H9 (cell line): Measurements from ENCODE around the gene IRF2. TPM values are rescaled to one million over a fixed set of nuclear protein-coding genes. Genes with fewer than 3 reads are reported as not detected.
"Not testable (repeated sequence)": the region's sequence is repeated elsewhere in the genome, so short reads cannot be mapped to it uniquely, and the experiment has no call there.

Source experiments
- DNase-seq: peaks from one replicate; pipeline ENCODE4 v3.0.0-alpha.2; 2017
- H2AFZ ChIP-seq: one replicate; pipeline ENCODE4 v1.6.1; 2013; ENCODE audit warnings: mild to moderate bottlenecking, low read length, control low read depth, moderate library complexity
- H2AK5ac ChIP-seq: 2 replicates; pipeline ENCODE4 v1.6.1; 2013; ENCODE audit warnings: low read length, control low read depth, mixed read lengths; ENCODE audit not compliant: insufficient read length
- H2BK120ac ChIP-seq: one replicate; pipeline ENCODE4 v1.6.1; 2013; ENCODE audit warnings: low read depth, mild to moderate bottlenecking, low read length, control low read depth, inconsistent platforms; ENCODE audit not compliant: poor library complexity, severe bottlenecking
- H2BK12ac ChIP-seq: 2 replicates; pipeline ENCODE4 v1.6.1; 2013; ENCODE audit warnings: low read length, control low read depth, mixed read lengths, low read depth; ENCODE audit not compliant: insufficient read length
- H2BK15ac ChIP-seq: 2 replicates; pipeline ENCODE4 v1.6.1; 2013; ENCODE audit warnings: low read depth, low read length, control low read depth
- H2BK20ac ChIP-seq: one replicate; pipeline ENCODE4 v1.6.1; 2013; ENCODE audit warnings: low read depth, mild to moderate bottlenecking, low read length, control low read depth, inconsistent platforms; ENCODE audit not compliant: poor library complexity, severe bottlenecking
- H2BK5ac ChIP-seq: 2 replicates; pipeline ENCODE4 v1.6.1; 2013; ENCODE audit warnings: low read length, control low read depth, mixed read lengths; ENCODE audit not compliant: insufficient read length
- H3K14ac ChIP-seq: 2 replicates; pipeline ENCODE4 v1.6.1; 2013; ENCODE audit warnings: low read length, control low read depth; ENCODE audit not compliant: insufficient read depth
- H3K18ac ChIP-seq: 2 replicates; pipeline ENCODE4 v1.6.1; 2013; ENCODE audit warnings: low read depth, mild to moderate bottlenecking, mixed read lengths, low read length, control low read depth; ENCODE audit not compliant: insufficient read length
- H3K23ac ChIP-seq: 2 replicates; pipeline ENCODE4 v1.6.1; 2013; ENCODE audit warnings: low read length, control low read depth, mixed read lengths, low read depth; ENCODE audit not compliant: insufficient read length
- H3K23me2 ChIP-seq: 2 replicates; pipeline ENCODE4 v1.6.1; 2013; ENCODE audit warnings: low read depth, mild to moderate bottlenecking, mixed read lengths, low read length, control low read depth; ENCODE audit not compliant: insufficient read length, poor library complexity, severe bottlenecking
- H3K27ac ChIP-seq: 2 replicates; pipeline ENCODE4 v1.5.1; 2013; ENCODE audit warnings: low read length, control low read depth, mixed read lengths, low read depth; ENCODE audit not compliant: insufficient read length
- H3K27me3 ChIP-seq: 2 replicates; pipeline ENCODE4 v1.6.1; 2013; ENCODE audit warnings: low read length, control low read depth, inconsistent platforms; ENCODE audit not compliant: insufficient read depth
- H3K4ac ChIP-seq: 2 replicates; pipeline ENCODE4 v1.6.1; 2013; ENCODE audit warnings: low read depth, mild to moderate bottlenecking, control low read depth, inconsistent platforms, low read length, moderate library complexity
- H3K4me1 ChIP-seq: 2 replicates; pipeline ENCODE4 v1.6.1; 2013; ENCODE audit warnings: low read length, control low read depth, inconsistent platforms; ENCODE audit not compliant: insufficient read depth
- H3K4me2 ChIP-seq: 2 replicates; pipeline ENCODE4 v1.6.1; 2013; ENCODE audit warnings: low read length, control low read depth, mixed read lengths; ENCODE audit not compliant: insufficient read length, insufficient read depth
- H3K56ac ChIP-seq: 2 replicates; pipeline ENCODE4 v1.6.1; 2013; ENCODE audit warnings: low read depth, mild to moderate bottlenecking, mixed read lengths, low read length, control low read depth; ENCODE audit not compliant: insufficient read length
- H3K79me1 ChIP-seq: 2 replicates; pipeline ENCODE4 v1.6.1; 2013; ENCODE audit warnings: low read depth, mild to moderate bottlenecking, moderate library complexity, low read length, control low read depth, inconsistent platforms; ENCODE audit not compliant: insufficient read depth, poor library complexity, severe bottlenecking
- H3K79me2 ChIP-seq: 2 replicates; pipeline ENCODE4 v1.6.1; 2013; ENCODE audit warnings: low read length, control low read depth, inconsistent platforms; ENCODE audit not compliant: insufficient read depth
- H3K9ac ChIP-seq: 2 replicates; pipeline ENCODE4 v1.6.1; 2013; ENCODE audit warnings: low read length, control low read depth, mixed read lengths; ENCODE audit not compliant: insufficient read length; ENCODE audit errors: extremely low read depth
- H3K9me3 ChIP-seq: one replicate; pipeline ENCODE4 v1.6.1; 2013; ENCODE audit warnings: low read depth, low read length, inconsistent platforms; ENCODE audit not compliant: control insufficient read depth
- H3T11ph ChIP-seq: one replicate; pipeline ENCODE4 v1.6.1; 2013; ENCODE audit warnings: mild to moderate bottlenecking, low read length, control low read depth, inconsistent platforms
- H4K20me1 ChIP-seq: one replicate; pipeline ENCODE4 v1.6.1; 2013; ENCODE audit not compliant: control insufficient read depth, insufficient read length, insufficient read depth
- H4K5ac ChIP-seq: 2 replicates; pipeline ENCODE4 v1.6.1; 2013; ENCODE audit warnings: low read depth, mild to moderate bottlenecking, mixed read lengths, low read length, control low read depth; ENCODE audit not compliant: insufficient read length
- H4K8ac ChIP-seq: replicated peaks from 2 replicates; pipeline ENCODE4 v1.6.1; 2013; ENCODE audit warnings: low read length, control low read depth, mixed read lengths, low read depth; ENCODE audit not compliant: insufficient read length
- H4K91ac ChIP-seq: 2 replicates; pipeline ENCODE4 v1.6.1; 2013; ENCODE audit warnings: low read depth, mild to moderate bottlenecking, moderate library complexity, mixed read lengths, low read length, control low read depth; ENCODE audit not compliant: insufficient read length
- H3K27ac Mint-ChIP-seq, 3 experiments: 2 replicates in 2 of 3; 3 replicates in 1 of 3; pipeline ENCODE4 v1.8.0; 2020 to 2021; ENCODE audit warnings: mixed read lengths in 3 of 3, mild to moderate bottlenecking in 1 of 3, moderate library complexity in 1 of 3
- H3K27me3 Mint-ChIP-seq: 2 replicates; pipeline ENCODE4 v1.8.0; 2021; ENCODE audit warnings: low read depth, mild to moderate bottlenecking, moderate library complexity, mixed read lengths
- H3K36me3 Mint-ChIP-seq, 3 experiments: 2 replicates in 2 of 3; 3 replicates in 1 of 3; pipeline ENCODE4 v1.8.0; 2020 to 2021; ENCODE audit warnings: low read depth in 3 of 3, mixed read lengths in 3 of 3; ENCODE audit not compliant: insufficient read depth in 1 of 3
- H3K4me1 Mint-ChIP-seq, 2 experiments: 2 replicates each; pipeline ENCODE4 v1.8.0; 2020; ENCODE audit warnings: mixed read lengths in 2 of 2
- H3K4me3 Mint-ChIP-seq, 2 experiments: 2 replicates in 1 of 2; 3 replicates in 1 of 2; pipeline ENCODE4 v1.8.0; 2020 to 2021; ENCODE audit warnings: mild to moderate bottlenecking in 2 of 2, mixed read lengths in 2 of 2, moderate library complexity in 1 of 2
- H3K9me3 Mint-ChIP-seq, 2 experiments: 2 replicates in 1 of 2; 3 replicates in 1 of 2; pipeline ENCODE4 v1.8.0; 2020; ENCODE audit warnings: mild to moderate bottlenecking in 2 of 2, mixed read lengths in 2 of 2, moderate library complexity in 1 of 2
- WGBS: extraction: QIAGEN DNeasy Blood & Tissue Kit; methylation state at CpG from one replicate; pipeline ENCODE4 v1.1.7; 2013; ENCODE audit warnings: missing lambda C conversion rate, low lambda C conversion rate, mixed read lengths; ENCODE audit not compliant: insufficient read length; ENCODE audit errors: extremely low coverage; 5-methylcytosine and 5-hydroxymethylcytosine counted together
- total RNA-seq: library from RNA; stranded (reverse); gene quantifications from 2 replicates; pipeline ENCODE4 v1.2.1, GENCODE V29; 2021
- TF ChIP-seq, protein P1 (sequence below): fragments of 200-600 bp; sonication (generic); conservative IDR thresholded peaks from 3 replicates; pipeline ENCODE4 v1.8.0; 2021; ENCODE audit warnings: antibody characterized with exemption, mild to moderate bottlenecking

IRF2 gene
- total RNA-seq, 1 experiment from 2014 or later = 13.5 TPM

DNA sequence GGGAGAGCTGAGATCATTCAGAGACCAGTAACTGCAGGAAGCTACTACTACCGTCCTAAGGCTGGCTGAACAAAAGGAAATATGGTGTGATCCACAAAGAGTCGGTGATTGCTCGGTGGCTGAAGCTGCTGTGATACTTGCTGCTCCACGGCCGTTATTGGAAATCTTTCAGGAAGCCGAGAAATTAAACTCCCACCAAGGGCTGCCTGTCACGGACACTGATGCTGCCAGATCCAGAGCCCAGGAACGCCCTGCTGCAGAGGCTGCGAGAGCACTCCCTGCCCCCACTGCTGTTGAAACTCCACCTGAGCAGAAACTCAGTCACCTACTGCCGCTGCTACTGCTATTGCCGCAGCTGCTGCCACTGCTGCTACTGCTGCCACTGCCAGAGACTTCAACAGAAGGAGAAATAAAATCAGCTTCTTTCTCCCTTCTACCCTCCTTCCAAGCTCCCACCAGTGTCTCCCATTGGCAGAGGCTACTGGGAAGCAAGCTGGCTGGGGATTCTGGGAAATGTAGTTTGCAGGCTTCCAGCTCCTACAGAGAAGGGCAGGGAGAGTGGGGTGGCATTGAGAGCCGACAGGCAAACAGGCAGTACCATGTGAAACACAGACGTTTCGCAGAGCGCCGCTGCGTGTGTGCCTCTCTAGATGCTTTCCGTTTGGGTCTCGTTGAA lies 130.7 kb downstream of the IRF2 start:
- Mint-ChIP-seq H3K36me3 (0 out of 7 replicates have a peak, but pooled peaks cover 0 to 3% (median 0%) of the 10 kb centered on the region in 3 experiments), H3K4me1 (peaks cover 43 to 46% of the 10 kb centered on the region in 2 experiments), H3K27me3 (no peaks in the 10 kb centered on the region), H3K4me3 (peak overlapping the region; percentile 81 to 87), H3K9me3 (peaks cover under 1 to 2% of the 10 kb centered on the region in 2 experiments; a peak in 2 of 5 replicates), H3K27ac (peak overlapping the region; percentile 56 to 81 (median 81); a peak in 6 of 7 replicates)
- H4K91ac ChIP-seq = no peak overlapping the region
- DNase-seq = peak; percentile 86
- no peak overlapping the region for H4K8ac ChIP-seq
- H3K27ac ChIP-seq = peak overlapping the region; percentile 29
- H2BK5ac ChIP-seq = no peak overlapping the region
- H3T11ph ChIP-seq = no peak overlapping the region
- no peak overlapping the region for H3K23ac ChIP-seq
- no peak overlapping the region for H4K5ac ChIP-seq
- H4K20me1 ChIP-seq = no peaks in the 10 kb centered on the region
- H3K79me2 ChIP-seq = no peaks in the 10 kb centered on the region
- H3K23me2 ChIP-seq = peaks cover 5% of the 10 kb centered on the region
- peak overlapping the region; percentile 69 for H3K9ac ChIP-seq
- no peaks in the 10 kb centered on the region for H3K79me1 ChIP-seq
- no peak overlapping the region for H2AK5ac ChIP-seq
- no peak overlapping the region for H2BK120ac ChIP-seq
- H3K4ac ChIP-seq = no peak overlapping the region
- no peak overlapping the region for H2BK12ac ChIP-seq
- H3K18ac ChIP-seq = peak overlapping the region; percentile 68
- peak overlapping the region; percentile 91 for H3K14ac ChIP-seq
- H3K4me2 ChIP-seq = peak overlapping the region; percentile 81
- H2AFZ ChIP-seq = no peak overlapping the region
- H3K27me3 ChIP-seq = no peaks in the 10 kb centered on the region
- no peak overlapping the region for H3K56ac ChIP-seq
- H3K4me1 ChIP-seq = peaks cover 13% of the 10 kb centered on the region; the same call in 1 of the 2 replicates
- no peak overlapping the region for H2BK15ac ChIP-seq
- TF ChIP-seq, protein P1, sequence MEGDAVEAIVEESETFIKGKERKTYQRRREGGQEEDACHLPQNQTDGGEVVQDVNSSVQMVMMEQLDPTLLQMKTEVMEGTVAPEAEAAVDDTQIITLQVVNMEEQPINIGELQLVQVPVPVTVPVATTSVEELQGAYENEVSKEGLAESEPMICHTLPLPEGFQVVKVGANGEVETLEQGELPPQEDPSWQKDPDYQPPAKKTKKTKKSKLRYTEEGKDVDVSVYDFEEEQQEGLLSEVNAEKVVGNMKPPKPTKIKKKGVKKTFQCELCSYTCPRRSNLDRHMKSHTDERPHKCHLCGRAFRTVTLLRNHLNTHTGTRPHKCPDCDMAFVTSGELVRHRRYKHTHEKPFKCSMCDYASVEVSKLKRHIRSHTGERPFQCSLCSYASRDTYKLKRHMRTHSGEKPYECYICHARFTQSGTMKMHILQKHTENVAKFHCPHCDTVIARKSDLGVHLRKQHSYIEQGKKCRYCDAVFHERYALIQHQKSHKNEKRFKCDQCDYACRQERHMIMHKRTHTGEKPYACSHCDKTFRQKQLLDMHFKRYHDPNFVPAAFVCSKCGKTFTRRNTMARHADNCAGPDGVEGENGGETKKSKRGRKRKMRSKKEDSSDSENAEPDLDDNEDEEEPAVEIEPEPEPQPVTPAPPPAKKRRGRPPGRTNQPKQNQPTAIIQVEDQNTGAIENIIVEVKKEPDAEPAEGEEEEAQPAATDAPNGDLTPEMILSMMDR = no peak
- no CpG with 5 or more reads among the region's 19 CpGs for WGBS
- no peak overlapping the region for H2BK20ac ChIP-seq
- no peaks in the 10 kb centered on the region for H3K9me3 ChIP-seq

DNA sequence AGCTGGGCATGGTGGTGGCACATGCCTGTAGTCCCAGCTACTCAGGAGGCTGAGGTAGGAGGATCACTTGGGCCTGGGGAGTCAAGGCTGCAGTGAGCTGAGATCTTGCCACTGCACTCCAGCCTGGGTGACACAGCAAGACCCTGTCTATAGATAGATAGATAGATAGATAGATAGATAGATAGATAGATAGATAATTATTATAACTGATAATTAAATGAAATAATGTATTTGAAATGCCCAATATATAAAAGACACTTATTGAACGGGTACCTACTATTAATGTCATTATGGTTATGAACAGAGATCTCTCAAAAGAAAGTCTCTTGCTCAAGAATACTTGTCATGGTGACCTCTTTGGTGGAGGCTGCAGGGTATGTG lies 131.5 kb downstream of the IRF2 start:
- not testable (repeated sequence) for H3K9ac ChIP-seq, DNase-seq, H2AK5ac ChIP-seq, H3K27ac ChIP-seq, H4K5ac ChIP-seq, H3K14ac ChIP-seq, H3K27me3 ChIP-seq, H3K9me3 Mint-ChIP-seq, H2BK12ac ChIP-seq, H3T11ph ChIP-seq, H3K4ac ChIP-seq, H3K18ac ChIP-seq, H3K79me2 ChIP-seq, H3K9me3 ChIP-seq, H2BK15ac ChIP-seq, H3K27me3 Mint-ChIP-seq, H3K23ac ChIP-seq, H3K23me2 ChIP-seq, H3K79me1 ChIP-seq, H3K56ac ChIP-seq, H4K91ac ChIP-seq, H4K8ac ChIP-seq, H2BK20ac ChIP-seq, H3K27ac Mint-ChIP-seq, H2BK120ac ChIP-seq, H4K20me1 ChIP-seq, H3K4me1 ChIP-seq, H2BK5ac ChIP-seq, H2AFZ ChIP-seq, H3K36me3 Mint-ChIP-seq
- H3K4me2 ChIP-seq = peak overlapping the region; percentile 81
- Mint-ChIP-seq H3K4me3 (peak overlapping the region; percentile 81 to 87), H3K4me1 (peaks cover 35 to 38% of the 10 kb centered on the region in 2 experiments)
- no CpG with 5 or more reads among the region's 1 CpG for WGBS
